Progenitor cell of endocrine pancreas (in vitro differentiated cells): ENCODE results near the gene CRLF3. TPM values are rescaled to one million over a fixed set of nuclear protein-coding genes. Genes with fewer than 3 reads are reported as not detected.
"Not testable (repeated sequence)": the region's sequence is repeated elsewhere in the genome, so short reads cannot be mapped to it uniquely, and the experiment has no call there.

Source experiments
- DNase-seq: peaks from one replicate; pipeline ENCODE4 v3.0.0; 2021; ENCODE audit warnings: low spot score; ENCODE audit not compliant: unreplicated experiment
- H3K27ac Mint-ChIP-seq: 2 replicates; pipeline ENCODE4 v1.8.0; 2021; ENCODE audit warnings: mild to moderate bottlenecking, moderate library complexity, mixed read lengths
- H3K27me3 Mint-ChIP-seq: 2 replicates; pipeline ENCODE4 v1.8.0; 2021; ENCODE audit warnings: mixed read lengths
- H3K36me3 Mint-ChIP-seq: 2 replicates; pipeline ENCODE4 v1.8.0; 2022; ENCODE audit warnings: mixed read lengths; ENCODE audit not compliant: insufficient read depth
- H3K4me1 Mint-ChIP-seq: 2 replicates; pipeline ENCODE4 v1.8.0; 2021; ENCODE audit warnings: low read depth, mixed read lengths
- H3K4me3 Mint-ChIP-seq: 2 replicates; pipeline ENCODE4 v1.8.0; 2021; ENCODE audit warnings: low read depth, mild to moderate bottlenecking, moderate library complexity, mixed read lengths
- H3K9me3 Mint-ChIP-seq: 2 replicates; pipeline ENCODE4 v1.8.0; 2021; ENCODE audit warnings: low read depth, mixed read lengths
- total RNA-seq: library from RNA; stranded (reverse); gene quantifications from 2 replicates; pipeline ENCODE4 v1.2.1, GENCODE V29; 2021
- TF ChIP-seq, protein P1 (sequence below): fragments of 200-600 bp; sonication (generic); IDR thresholded peaks from one replicate; pipeline ENCODE4 v1.5.0; 2021; ENCODE audit warnings: antibody characterized with exemption, mild to moderate bottlenecking; ENCODE audit not compliant: unreplicated experiment

The CRLF3 gene
- total RNA-seq, 1 donor from 2014 or later = 11.3 TPM

- H3K36me3 Mint-ChIP-seq = peaks cover 7% of the 10 kb centered on the region
- no peak for DNase-seq
- TF ChIP-seq, protein P1, sequence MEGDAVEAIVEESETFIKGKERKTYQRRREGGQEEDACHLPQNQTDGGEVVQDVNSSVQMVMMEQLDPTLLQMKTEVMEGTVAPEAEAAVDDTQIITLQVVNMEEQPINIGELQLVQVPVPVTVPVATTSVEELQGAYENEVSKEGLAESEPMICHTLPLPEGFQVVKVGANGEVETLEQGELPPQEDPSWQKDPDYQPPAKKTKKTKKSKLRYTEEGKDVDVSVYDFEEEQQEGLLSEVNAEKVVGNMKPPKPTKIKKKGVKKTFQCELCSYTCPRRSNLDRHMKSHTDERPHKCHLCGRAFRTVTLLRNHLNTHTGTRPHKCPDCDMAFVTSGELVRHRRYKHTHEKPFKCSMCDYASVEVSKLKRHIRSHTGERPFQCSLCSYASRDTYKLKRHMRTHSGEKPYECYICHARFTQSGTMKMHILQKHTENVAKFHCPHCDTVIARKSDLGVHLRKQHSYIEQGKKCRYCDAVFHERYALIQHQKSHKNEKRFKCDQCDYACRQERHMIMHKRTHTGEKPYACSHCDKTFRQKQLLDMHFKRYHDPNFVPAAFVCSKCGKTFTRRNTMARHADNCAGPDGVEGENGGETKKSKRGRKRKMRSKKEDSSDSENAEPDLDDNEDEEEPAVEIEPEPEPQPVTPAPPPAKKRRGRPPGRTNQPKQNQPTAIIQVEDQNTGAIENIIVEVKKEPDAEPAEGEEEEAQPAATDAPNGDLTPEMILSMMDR = no peak
These were observed 6.8 kb upstream of the CRLF3 start for GRCh38 chr17:30831257-30831656.

DNA sequence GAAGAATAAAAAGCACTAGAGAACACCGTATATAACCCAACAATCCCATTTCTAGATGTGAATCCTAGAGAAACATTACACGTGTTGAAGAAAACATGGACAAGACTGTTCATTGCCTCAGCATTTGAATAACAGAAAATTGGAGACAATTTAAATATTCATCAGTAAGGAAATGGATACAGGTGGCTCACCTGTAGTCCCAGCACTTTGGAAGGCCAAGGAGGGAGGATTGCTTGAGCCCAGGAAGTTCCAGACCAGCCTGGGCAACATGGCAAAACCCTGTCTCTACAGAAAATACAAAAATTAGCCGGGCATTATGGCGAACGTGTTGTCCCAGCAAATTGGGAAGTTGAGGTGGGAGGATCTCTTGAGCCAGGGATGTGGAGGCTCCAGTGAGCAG is 4.5 kb upstream of the CRLF3 start:
- TF ChIP-seq, protein P1 = no peak
- Mint-ChIP-seq H3K4me1 (peaks cover 14% of the 10 kb centered on the region), H3K36me3 (no peaks in the 10 kb centered on the region), H3K27me3 (no peaks in the 10 kb centered on the region), H3K4me3 (no peak overlapping the region), H3K27ac (no peak overlapping the region), H3K9me3 (no peaks in the 10 kb centered on the region)
- no peak for DNase-seq

More at GRCh38 chr17:30831257-30831656, 6.8 kb upstream of the CRLF3 start:
- Mint-ChIP-seq H3K4me3 (peak overlapping the region; percentile 95), H3K27ac (peak overlapping the region; percentile 98), H3K27me3 (no peaks in the 10 kb centered on the region), H3K9me3 (no peaks in the 10 kb centered on the region), H3K4me1 (peaks cover 14% of the 10 kb centered on the region)

GRCh38 chr17:30827082-30827481 is 2.6 kb upstream of the CRLF3 start:
- no peak overlapping the region for H3K4me3 Mint-ChIP-seq
- no peaks in the 10 kb centered on the region for H3K27me3 Mint-ChIP-seq
- DNase-seq = no peak
- no peaks in the 10 kb centered on the region for H3K9me3 Mint-ChIP-seq
- TF ChIP-seq, protein P1 = no peak
- H3K36me3 Mint-ChIP-seq = no peaks in the 10 kb centered on the region
- H3K27ac Mint-ChIP-seq = no peak overlapping the region
- H3K4me1 Mint-ChIP-seq = peaks cover 14% of the 10 kb centered on the region

DNA sequence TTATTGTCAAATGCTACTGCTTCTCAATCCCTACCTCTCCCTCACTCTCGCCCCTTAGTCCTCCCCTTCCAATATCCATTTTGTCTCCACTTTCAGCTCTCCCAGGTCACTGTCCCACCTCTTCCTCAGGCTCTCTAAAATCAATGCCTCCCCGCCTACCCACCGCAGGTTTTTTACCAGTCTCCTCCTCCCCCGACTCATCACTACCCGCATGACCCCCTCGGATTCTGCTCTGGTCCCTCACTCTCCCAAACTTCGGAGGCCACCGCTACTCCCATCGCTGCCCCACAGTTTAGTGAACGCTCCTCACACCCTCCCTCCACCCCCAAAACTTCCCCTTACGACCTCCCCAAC is 513 bp downstream of the CRLF3 start:
- DNase-seq = no peak
- TF ChIP-seq, protein P1 = no peak
- Mint-ChIP-seq H3K27me3 (no peaks in the 10 kb centered on the region), H3K36me3 (no peaks in the 10 kb centered on the region), H3K4me1 (peaks cover 16% of the 10 kb centered on the region), H3K27ac (peak overlapping the region; percentile 94), H3K9me3 (no peaks in the 10 kb centered on the region), H3K4me3 (peak overlapping the region; percentile 95)

- no peaks in the 10 kb centered on the region for H3K27me3 Mint-ChIP-seq
- peak overlapping the region; percentile 95 for H3K4me3 Mint-ChIP-seq
- TF ChIP-seq, protein P1 = no peak
- H3K36me3 Mint-ChIP-seq = no peaks in the 10 kb centered on the region
- no peaks in the 10 kb centered on the region for H3K9me3 Mint-ChIP-seq
- peak overlapping the region; percentile 94 for H3K27ac Mint-ChIP-seq
- H3K4me1 Mint-ChIP-seq = peaks cover 16% of the 10 kb centered on the region
- no peak for DNase-seq
These were observed 1.1 kb downstream of the CRLF3 start for GRCh38 chr17:30823421-30823820.

DNA sequence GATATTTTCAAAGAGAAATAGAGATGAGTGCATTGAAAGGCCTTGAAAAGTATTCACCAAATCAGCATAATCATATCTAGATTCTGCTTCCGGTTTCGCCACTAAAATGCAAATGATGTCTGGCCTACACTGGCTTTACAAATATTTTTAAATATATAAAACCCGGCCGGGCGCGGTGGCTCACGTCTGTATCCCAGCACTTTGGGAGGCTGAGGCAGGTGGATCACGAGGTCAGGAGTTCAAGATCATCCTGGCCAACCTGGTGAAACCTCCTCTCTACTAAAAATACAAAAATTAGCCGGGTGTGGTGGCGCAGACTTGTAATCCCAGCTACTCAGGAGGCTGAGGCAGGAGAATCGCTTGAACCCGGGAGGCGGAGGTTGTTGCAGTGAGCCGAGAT is 1.6 kb downstream of the CRLF3 start:
- H3K9me3 Mint-ChIP-seq, H3K27me3 Mint-ChIP-seq: not testable (repeated sequence)

More for the DNA sequence above, 1.6 kb downstream of the CRLF3 start:
- not testable (repeated sequence) for H3K4me3 Mint-ChIP-seq, H3K27ac Mint-ChIP-seq, DNase-seq, H3K36me3 Mint-ChIP-seq
- peaks cover 16% of the 10 kb centered on the region for H3K4me1 Mint-ChIP-seq
